Mammary epithelial cell (primary cell): ENCODE measurements around the gene CWF19L1.

Experiments
- EZH2 ChIP-seq: IDR thresholded peaks from 2 replicates; pipeline ENCODE4 v1.6.1; 2012; ENCODE audit warnings: low read length, inconsistent platforms, borderline replicate concordance
- TF ChIP-seq, protein P1 (sequence below), 2 donors: IDR thresholded peaks in 1 of 2; conservative IDR thresholded peaks in 1 of 2; 2 replicates each; pipeline ENCODE4 v1.5.1; 2011 to 2012; ENCODE audit warnings: inconsistent platforms in 2 of 2, low read length in 2 of 2, mild to moderate bottlenecking in 2 of 2, control low read depth in 1 of 2, low read depth in 1 of 2; ENCODE audit not compliant: insufficient read depth in 1 of 2; ENCODE audit errors: extremely low read depth in 1 of 2

DNA sequence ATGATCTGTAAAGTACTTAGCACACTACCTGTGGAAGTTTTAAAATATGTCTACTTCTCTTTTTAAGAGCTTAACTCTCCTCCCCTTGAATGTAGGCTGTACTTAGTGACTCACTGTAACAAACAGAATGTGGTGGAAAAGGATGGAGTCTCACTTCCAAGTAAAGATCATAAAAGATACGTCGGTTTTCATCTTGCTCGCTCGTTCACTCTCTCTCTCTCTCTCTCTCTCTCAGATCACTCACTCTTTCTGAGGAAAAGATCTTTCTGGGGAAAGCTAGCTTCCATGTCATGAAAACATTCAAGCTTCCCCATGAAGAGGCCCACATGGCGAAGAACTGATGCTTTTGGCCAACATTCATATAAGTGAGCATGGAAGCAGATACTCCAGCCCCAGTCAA lies 43.6 kb downstream of the CWF19L1 start:
- TF ChIP-seq, protein P1, sequence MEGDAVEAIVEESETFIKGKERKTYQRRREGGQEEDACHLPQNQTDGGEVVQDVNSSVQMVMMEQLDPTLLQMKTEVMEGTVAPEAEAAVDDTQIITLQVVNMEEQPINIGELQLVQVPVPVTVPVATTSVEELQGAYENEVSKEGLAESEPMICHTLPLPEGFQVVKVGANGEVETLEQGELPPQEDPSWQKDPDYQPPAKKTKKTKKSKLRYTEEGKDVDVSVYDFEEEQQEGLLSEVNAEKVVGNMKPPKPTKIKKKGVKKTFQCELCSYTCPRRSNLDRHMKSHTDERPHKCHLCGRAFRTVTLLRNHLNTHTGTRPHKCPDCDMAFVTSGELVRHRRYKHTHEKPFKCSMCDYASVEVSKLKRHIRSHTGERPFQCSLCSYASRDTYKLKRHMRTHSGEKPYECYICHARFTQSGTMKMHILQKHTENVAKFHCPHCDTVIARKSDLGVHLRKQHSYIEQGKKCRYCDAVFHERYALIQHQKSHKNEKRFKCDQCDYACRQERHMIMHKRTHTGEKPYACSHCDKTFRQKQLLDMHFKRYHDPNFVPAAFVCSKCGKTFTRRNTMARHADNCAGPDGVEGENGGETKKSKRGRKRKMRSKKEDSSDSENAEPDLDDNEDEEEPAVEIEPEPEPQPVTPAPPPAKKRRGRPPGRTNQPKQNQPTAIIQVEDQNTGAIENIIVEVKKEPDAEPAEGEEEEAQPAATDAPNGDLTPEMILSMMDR (conservative IDR thresholded peaks at IDR 0.05 in 1 of 2, IDR thresholded peaks at IDR 0.05 in 1 of 2; ENCODE audit: extremely low read depth in 1 of 2, insufficient read depth in 1 of 2, low read depth in 1 of 2, low read length in 2 of 2): no peak
- TF ChIP-seq EZH2: no peak
